Measurements from ENCODE around the gene SMIM13. TPM values are rescaled to one million over a fixed set of nuclear protein-coding genes. Genes with fewer than 3 reads are reported as not detected.

SMIM13 gene
- total RNA-seq, 1 donor from 2014 or later, result 12.3 TPM

- no peak for DNase-seq
- peaks cover 3% of the 10 kb centered on the region for H3K27me3 ChIP-seq (ENCODE audit: low read depth)
- no peaks in the 10 kb centered on the region for H3K36me3 ChIP-seq
- H3K4me3 ChIP-seq, result no peak overlapping the region
- H3K27ac ChIP-seq (replicated peaks), result no peak overlapping the region
- intact Hi-C loops (cut with micrococcal nuclease), result loop anchor here (2.0 kb wide), 1 partner anchor 117 kb away; no protein-coding TSS in a partner anchor
- TF ChIP-seq CTCF (IDR thresholded peaks at IDR 0.05; ENCODE audit: borderline replicate concordance), result no peak
- no peaks in the 10 kb centered on the region for H3K4me1 ChIP-seq
- H3K9me3 ChIP-seq (replicated peaks), result no peaks in the 10 kb centered on the region
Observed at GRCh38 chr6:11069760-11070159, 23.9 kb upstream of the SMIM13 start.

- no peaks in the 10 kb centered on the region for H3K36me3 ChIP-seq
- peaks cover 3% of the 10 kb centered on the region for H3K27me3 ChIP-seq (ENCODE audit: low read depth)
- H3K4me3 ChIP-seq, result no peak overlapping the region
- intact Hi-C loops (cut with micrococcal nuclease), result no loop called here
- no peaks in the 10 kb centered on the region for H3K4me1 ChIP-seq
- no peak for DNase-seq
- H3K27ac ChIP-seq (replicated peaks), result no peak overlapping the region
- H3K9me3 ChIP-seq (replicated peaks), result no peaks in the 10 kb centered on the region
- TF ChIP-seq CTCF (IDR thresholded peaks at IDR 0.05; ENCODE audit: borderline replicate concordance), result no peak
Observed at GRCh38 chr6:11072101-11072500, 21.5 kb upstream of the SMIM13 start.

GRCh38 chr6:11076540-11076939 lies 17.1 kb upstream of the SMIM13 start:
- Histone ChIP-seq H3K4me1 (no peaks in the 10 kb centered on the region), H3K4me3 (no peak overlapping the region), H3K36me3 (no peaks in the 10 kb centered on the region), H3K9me3 (replicated peaks) (no peaks in the 10 kb centered on the region), H3K27ac (replicated peaks) (no peak overlapping the region), H3K27me3 (ENCODE audit: low read depth) (no peaks in the 10 kb centered on the region)
- DNase-seq, result no peak
- intact Hi-C loops (cut with micrococcal nuclease), result no loop called here
- no peak for TF ChIP-seq CTCF (IDR thresholded peaks at IDR 0.05; ENCODE audit: borderline replicate concordance)

- Histone ChIP-seq H3K27ac (replicated peaks) (no peak overlapping the region), H3K4me3 (no peak overlapping the region), H3K4me1 (no peaks in the 10 kb centered on the region), H3K9me3 (replicated peaks) (no peaks in the 10 kb centered on the region), H3K36me3 (no peaks in the 10 kb centered on the region), H3K27me3 (ENCODE audit: low read depth) (no peaks in the 10 kb centered on the region)
- intact Hi-C loops (cut with micrococcal nuclease), result no loop called here
- no peak for TF ChIP-seq CTCF (IDR thresholded peaks at IDR 0.05; ENCODE audit: borderline replicate concordance)
- no peak for DNase-seq
Observed at GRCh38 chr6:11078266-11078665, 15.4 kb upstream of the SMIM13 start.

GRCh38 chr6:11080296-11080695 lies 13.3 kb upstream of the SMIM13 start:
- H3K4me1 ChIP-seq, result no peaks in the 10 kb centered on the region
- no peak overlapping the region for H3K4me3 ChIP-seq
- H3K27me3 ChIP-seq (ENCODE audit: low read depth), result peaks cover 11% of the 10 kb centered on the region
- TF ChIP-seq CTCF (IDR thresholded peaks at IDR 0.05; ENCODE audit: borderline replicate concordance), result no peak
- H3K9me3 ChIP-seq (replicated peaks), result no peaks in the 10 kb centered on the region
- DNase-seq, result no peak
- no peak overlapping the region for H3K27ac ChIP-seq (replicated peaks)
- H3K36me3 ChIP-seq, result no peaks in the 10 kb centered on the region
- intact Hi-C loops (cut with micrococcal nuclease), result no loop called here

- no peak for DNase-seq
- H3K4me1 ChIP-seq, result no peaks in the 10 kb centered on the region
- peaks cover 24% of the 10 kb centered on the region for H3K27me3 ChIP-seq (ENCODE audit: low read depth)
- H3K36me3 ChIP-seq, result no peaks in the 10 kb centered on the region
- no peaks in the 10 kb centered on the region for H3K9me3 ChIP-seq (replicated peaks)
- intact Hi-C loops (cut with micrococcal nuclease), result no loop called here
- no peak overlapping the region for H3K27ac ChIP-seq (replicated peaks)
- H3K4me3 ChIP-seq, result no peak overlapping the region
- no peak for TF ChIP-seq CTCF (IDR thresholded peaks at IDR 0.05; ENCODE audit: borderline replicate concordance)
Observed at GRCh38 chr6:11083491-11083890, 10.1 kb upstream of the SMIM13 start.
